Left ventricle myocardium inferior (tissue), 1 donor: ENCODE data around the gene CHCHD10. TPM values are rescaled to one million over a fixed set of nuclear protein-coding genes. Genes with fewer than 3 reads are reported as not detected.

Source experiments
- DNase-seq: peaks from one replicate; pipeline ENCODE4 v3.0.0-alpha.2; 2020
- H3K27ac ChIP-seq: fragments of 200-600 bp; replicated peaks from 2 replicates; pipeline ENCODE4 v1.8.0; 2021
- H3K27me3 ChIP-seq: fragments of 200-600 bp; 2 replicates; pipeline ENCODE4 v1.8.0; 2021; ENCODE audit warnings: low read depth
- H3K36me3 ChIP-seq: fragments of 200-600 bp; 2 replicates; pipeline ENCODE4 v1.8.0; 2021
- H3K4me1 ChIP-seq: fragments of 200-600 bp; 2 replicates; pipeline ENCODE4 v1.8.0; 2021
- H3K4me3 ChIP-seq: fragments of 200-600 bp; 2 replicates; pipeline ENCODE4 v1.8.0; 2021; ENCODE audit warnings: mild to moderate bottlenecking, moderate library complexity
- H3K9me3 ChIP-seq: fragments of 200-600 bp; replicated peaks from 2 replicates; pipeline ENCODE4 v1.8.0; 2021
- CTCF ChIP-seq: fragments of 200-600 bp; IDR thresholded peaks from 2 replicates; pipeline ENCODE4 v1.8.0; 2021; ENCODE audit warnings: antibody characterized with exemption, mild to moderate bottlenecking, borderline replicate concordance
- intact Hi-C: fragments of 100-400 bp; cut with micrococcal nuclease; formaldehyde crosslinking; loops from one replicate; pipeline ENCODE4 v1.11.0; 2022
- total RNA-seq: library from RNA; stranded (reverse); fragmentation: NEBNext Ultra II Directional; extraction: Animal tissue kit (Norgen Biotek cat#: 25700); gene quantifications from one replicate; pipeline ENCODE4 v1.2.1, GENCODE V29; 2021
- donor health status: DM: no; HTN: yes; CAD: no; lungs with severe emphysema.

Gene CHCHD10
- total RNA-seq, 1 donor from 2014 or later: 1,446 TPM

- no peak overlapping the region for H3K4me3 ChIP-seq
- H3K9me3 ChIP-seq: no peaks in the 10 kb centered on the region
Measured at GRCh38 chr22:23778577-23778900, 10.8 kb upstream of the CHCHD10 start.

GRCh38 chr22:23777776-23778576 lies 10.2 kb upstream of the CHCHD10 start:
- H3K4me3 ChIP-seq: no peak overlapping the region
- H3K27ac ChIP-seq: peak overlapping the region; percentile 58
- no peaks in the 10 kb centered on the region for H3K9me3 ChIP-seq
- peak; percentile 76 for DNase-seq
- no peaks in the 10 kb centered on the region for H3K27me3 ChIP-seq
- H3K4me1 ChIP-seq: peaks cover 51% of the 10 kb centered on the region
- intact Hi-C loops: no loop called here
- H3K36me3 ChIP-seq: peaks cover 7% of the 10 kb centered on the region
- TF ChIP-seq CTCF: no peak

More at GRCh38 chr22:23778577-23778900, 10.8 kb upstream of the CHCHD10 start:
- Histone ChIP-seq H3K4me1 (peaks cover 46% of the 10 kb centered on the region), H3K27me3 (no peaks in the 10 kb centered on the region), H3K36me3 (peaks cover 7% of the 10 kb centered on the region), H3K27ac (no peak overlapping the region)
- TF ChIP-seq CTCF: no peak
- no peak for DNase-seq
- intact Hi-C loops: no loop called here

- no peak for TF ChIP-seq CTCF
- Histone ChIP-seq H3K27me3 (no peaks in the 10 kb centered on the region), H3K36me3 (peaks cover 7% of the 10 kb centered on the region), H3K4me1 (peaks cover 66% of the 10 kb centered on the region), H3K9me3 (no peaks in the 10 kb centered on the region), H3K27ac (peak overlapping the region; percentile 19), H3K4me3 (no peak overlapping the region)
- no peak for DNase-seq
- intact Hi-C loops: no loop called here
Measured at GRCh38 chr22:23775779-23776375, 8.1 kb upstream of the CHCHD10 start.

- no peak overlapping the region for H3K27ac ChIP-seq
- H3K4me1 ChIP-seq: peaks cover 69% of the 10 kb centered on the region
- TF ChIP-seq CTCF: no peak
- no peaks in the 10 kb centered on the region for H3K9me3 ChIP-seq
- DNase-seq: no peak
- H3K27me3 ChIP-seq: no peaks in the 10 kb centered on the region
- no peak overlapping the region for H3K4me3 ChIP-seq
- intact Hi-C loops: loop anchor here (5.0 kb wide), 1 partner anchor 72 kb away; no protein-coding TSS in a partner anchor
- H3K36me3 ChIP-seq: peaks cover 7% of the 10 kb centered on the region
Measured at GRCh38 chr22:23774922-23775436, 7.2 kb upstream of the CHCHD10 start.

DNA sequence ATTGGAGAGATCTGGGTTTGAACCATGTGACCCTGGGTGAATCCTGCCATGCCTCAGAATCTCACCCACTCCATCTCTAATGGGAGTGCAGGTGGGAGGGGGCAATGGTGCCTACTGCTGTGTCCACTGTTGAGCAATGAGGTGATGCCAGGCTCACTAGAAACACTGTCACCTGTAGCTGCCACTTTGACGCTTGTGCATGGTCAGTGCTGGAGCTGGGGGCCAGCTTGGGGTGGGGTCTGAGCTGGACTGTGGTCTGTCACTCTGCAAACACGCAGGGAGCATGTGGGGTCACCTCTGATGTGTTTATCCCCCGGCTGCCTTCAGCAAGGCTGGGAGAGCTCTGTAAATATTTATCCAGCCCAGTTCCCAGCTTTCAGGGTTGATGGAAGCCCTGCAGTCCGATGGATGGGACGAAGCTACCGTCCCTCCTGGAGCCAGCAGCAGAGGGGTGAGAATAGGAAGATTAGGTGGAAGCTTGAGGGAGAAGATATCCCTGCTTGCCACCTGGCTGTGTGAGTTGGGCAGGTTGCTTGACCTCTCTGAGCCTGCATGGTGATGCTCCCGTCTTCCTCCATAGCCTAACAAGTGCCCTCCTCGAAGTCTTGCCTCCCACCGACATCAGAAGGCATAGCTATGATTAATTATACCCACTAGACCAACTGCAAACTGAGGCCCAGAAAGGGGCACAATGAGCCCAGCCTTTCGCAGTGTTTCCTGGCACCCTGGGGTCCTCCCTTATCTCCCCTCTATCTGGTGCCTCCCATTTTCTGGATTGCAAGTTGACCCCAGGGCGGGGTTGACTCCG lies 6.5 kb upstream of the CHCHD10 start:
- DNase-seq: no peak
- Histone ChIP-seq H3K4me3 (peak overlapping the region; percentile 70), H3K27ac (peak overlapping the region; percentile 83), H3K9me3 (no peaks in the 10 kb centered on the region), H3K27me3 (no peaks in the 10 kb centered on the region), H3K36me3 (peaks cover 4% of the 10 kb centered on the region), H3K4me1 (peaks cover 71% of the 10 kb centered on the region)
- intact Hi-C loops: loop anchor here (5.0 kb wide), 1 partner anchor 73 kb away; no protein-coding TSS in a partner anchor
- TF ChIP-seq CTCF: no peak
